ENCODE measurements around the gene SMYD5. TPM values are rescaled to one million over a fixed set of nuclear protein-coding genes. Genes with fewer than 3 reads are reported as not detected.
A peak's percentile ranks its signal among the peaks of the same experiment; 100 is the strongest.

Gene SMYD5
- total RNA-seq, 1 experiment from 2014 or later: 28.3 TPM

DNA sequence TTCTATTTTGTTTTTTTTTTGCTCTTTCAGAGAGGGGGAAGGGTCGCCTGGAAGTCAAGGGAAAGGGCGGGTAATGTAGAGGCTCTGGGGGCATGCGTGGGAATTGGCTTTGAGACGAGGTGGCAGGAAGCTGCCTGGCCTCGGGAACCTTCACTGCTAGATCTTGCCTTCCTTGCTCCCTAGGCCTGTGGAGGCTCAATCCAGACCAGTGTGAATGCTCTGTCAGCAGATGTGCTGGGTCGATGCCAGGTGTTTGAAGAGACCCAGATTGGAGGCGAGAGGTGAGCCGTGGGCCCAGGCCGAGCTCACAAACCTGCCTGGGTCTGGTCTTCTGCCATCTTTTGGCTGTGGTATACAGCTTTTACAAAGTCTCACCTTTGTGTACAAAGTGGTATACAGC, 35.6 kb downstream of the SMYD5 start:
- Histone ChIP-seq H2AFZ (no peak overlapping the region), H3K27me3 (ENCODE audit: insufficient read depth, low read depth) (no peaks in the 10 kb centered on the region), H4K20me1 (ENCODE audit: insufficient read depth) (peaks cover 56% of the 10 kb centered on the region), H3K27ac (no peak overlapping the region), H3F3A (ENCODE audit: insufficient read depth, low read depth) (peaks cover 60% of the 10 kb centered on the region), H3K36me3 (ENCODE audit: low read depth) (peaks cover 75% of the 10 kb centered on the region), H3K79me2 (ENCODE audit: low read depth) (peaks cover 22% of the 10 kb centered on the region), H3K9me2 (ENCODE audit: insufficient read depth) (no peaks in the 10 kb centered on the region), H3K4me3 (no peak overlapping the region), H3K9me3 (ENCODE audit: insufficient read depth, low read depth) (no peaks in the 10 kb centered on the region), H3K4me1 (replicated peaks; ENCODE audit: insufficient read depth) (no peaks in the 10 kb centered on the region; the same call in none of the 2 replicates), H3K4me2 (no peak overlapping the region)
- TF ChIP-seq EZH2 (IDR thresholded peaks at IDR 0.05; ENCODE audit: low read depth): no peak
- TF ChIP-seq, protein P1, sequence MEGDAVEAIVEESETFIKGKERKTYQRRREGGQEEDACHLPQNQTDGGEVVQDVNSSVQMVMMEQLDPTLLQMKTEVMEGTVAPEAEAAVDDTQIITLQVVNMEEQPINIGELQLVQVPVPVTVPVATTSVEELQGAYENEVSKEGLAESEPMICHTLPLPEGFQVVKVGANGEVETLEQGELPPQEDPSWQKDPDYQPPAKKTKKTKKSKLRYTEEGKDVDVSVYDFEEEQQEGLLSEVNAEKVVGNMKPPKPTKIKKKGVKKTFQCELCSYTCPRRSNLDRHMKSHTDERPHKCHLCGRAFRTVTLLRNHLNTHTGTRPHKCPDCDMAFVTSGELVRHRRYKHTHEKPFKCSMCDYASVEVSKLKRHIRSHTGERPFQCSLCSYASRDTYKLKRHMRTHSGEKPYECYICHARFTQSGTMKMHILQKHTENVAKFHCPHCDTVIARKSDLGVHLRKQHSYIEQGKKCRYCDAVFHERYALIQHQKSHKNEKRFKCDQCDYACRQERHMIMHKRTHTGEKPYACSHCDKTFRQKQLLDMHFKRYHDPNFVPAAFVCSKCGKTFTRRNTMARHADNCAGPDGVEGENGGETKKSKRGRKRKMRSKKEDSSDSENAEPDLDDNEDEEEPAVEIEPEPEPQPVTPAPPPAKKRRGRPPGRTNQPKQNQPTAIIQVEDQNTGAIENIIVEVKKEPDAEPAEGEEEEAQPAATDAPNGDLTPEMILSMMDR (conservative IDR thresholded peaks at IDR 0.05): no peak
- CTCF ChIA-PET: no interaction called here
- intact Hi-C loops (cut with micrococcal nuclease; ENCODE audit: unreplicated experiment): no loop called here
- no peak for DNase-seq
- BruUV-seq (replicated peaks): no TSS peak
- POLR2A ChIA-PET (ENCODE audit: unreplicated experiment): no interaction called here

- Histone ChIP-seq H3K4me2 (no peak overlapping the region), H3F3A (ENCODE audit: insufficient read depth, low read depth) (peaks cover 53% of the 10 kb centered on the region), H3K9me3 (ENCODE audit: insufficient read depth, low read depth) (no peaks in the 10 kb centered on the region), H2AFZ (no peak overlapping the region), H3K4me1 (replicated peaks; ENCODE audit: insufficient read depth) (no peaks in the 10 kb centered on the region; the same call in 1 of the 2 replicates), H3K4me3 (no peak overlapping the region), H3K36me3 (ENCODE audit: low read depth) (peaks cover 60% of the 10 kb centered on the region), H4K20me1 (ENCODE audit: insufficient read depth) (peaks cover 41% of the 10 kb centered on the region), H3K79me2 (ENCODE audit: low read depth) (peaks cover 7% of the 10 kb centered on the region; the same call in 1 of the 2 replicates), H3K27me3 (ENCODE audit: insufficient read depth, low read depth) (no peaks in the 10 kb centered on the region), H3K9me2 (ENCODE audit: insufficient read depth) (no peaks in the 10 kb centered on the region), H3K27ac (no peak overlapping the region)
- TF ChIP-seq EZH2 (IDR thresholded peaks at IDR 0.05; ENCODE audit: low read depth): no peak
- TF ChIP-seq, protein P1 (conservative IDR thresholded peaks at IDR 0.05): no peak
- CTCF ChIA-PET: no interaction called here
- no TSS peak for BruUV-seq (replicated peaks)
- peak in 1 of 2 experiments; percentile 19 for DNase-seq
- POLR2A ChIA-PET (ENCODE audit: unreplicated experiment): no interaction called here
- intact Hi-C loops (cut with micrococcal nuclease; ENCODE audit: unreplicated experiment): no loop called here
Measured at GRCh38 chr2:73250872-73251846, 37.1 kb downstream of the SMYD5 start.

GRCh38 chr2:73252238-73253027, 38.4 kb downstream of the SMYD5 start:
- BruUV-seq (replicated peaks): no TSS peak
- peaks cover 31% of the 10 kb centered on the region for H4K20me1 ChIP-seq (ENCODE audit: insufficient read depth)
- TF ChIP-seq, protein P1 (conservative IDR thresholded peaks at IDR 0.05): no peak
- no peak for TF ChIP-seq EZH2 (IDR thresholded peaks at IDR 0.05; ENCODE audit: low read depth)
- H3K27me3 ChIP-seq (ENCODE audit: insufficient read depth, low read depth): no peaks in the 10 kb centered on the region
- 0 out of 2 replicates have a peak overlapping the region, but pooled peaks have one; percentile 32 for H3K27ac ChIP-seq
- ChIA-PET CTCF (interaction anchor here (0.6 kb wide), 1 partner anchor 11 kb away, joined by 3 read pairs; no protein-coding TSS in a partner anchor), POLR2A (ENCODE audit: unreplicated experiment) (no interaction called here)
- H3K79me2 ChIP-seq (ENCODE audit: low read depth): no peaks in the 10 kb centered on the region; the same call in 1 of the 2 replicates
- H3K9me3 ChIP-seq (ENCODE audit: insufficient read depth, low read depth): no peaks in the 10 kb centered on the region
- H3K36me3 ChIP-seq (ENCODE audit: low read depth): peaks cover 52% of the 10 kb centered on the region
- no peak overlapping the region for H3K4me3 ChIP-seq
- H2AFZ ChIP-seq: no peak overlapping the region
- no peaks in the 10 kb centered on the region; the same call in 1 of the 2 replicates for H3K4me1 ChIP-seq (replicated peaks; ENCODE audit: insufficient read depth)
- intact Hi-C loops (cut with micrococcal nuclease; ENCODE audit: unreplicated experiment): no loop called here
- peaks cover 56% of the 10 kb centered on the region for H3F3A ChIP-seq (ENCODE audit: insufficient read depth, low read depth)
- H3K4me2 ChIP-seq: no peak overlapping the region
- DNase-seq: peak in 1 of 2 experiments; percentile 12
- no peaks in the 10 kb centered on the region for H3K9me2 ChIP-seq (ENCODE audit: insufficient read depth)

Measured in PC-9 (cell line).